ENCODE data around the gene RICTOR. TPM values are rescaled to one million over a fixed set of nuclear protein-coding genes. Genes with fewer than 3 reads are reported as not detected.
A peak's percentile ranks its signal among the peaks of the same experiment; 100 is the strongest.

Gene RICTOR
- total and polyA plus RNA-seq, 2 donors (not counting 3 experiments of a cell fraction or from before 2014, with no cell fraction given) = 9.2 to 38.0 TPM

DNA sequence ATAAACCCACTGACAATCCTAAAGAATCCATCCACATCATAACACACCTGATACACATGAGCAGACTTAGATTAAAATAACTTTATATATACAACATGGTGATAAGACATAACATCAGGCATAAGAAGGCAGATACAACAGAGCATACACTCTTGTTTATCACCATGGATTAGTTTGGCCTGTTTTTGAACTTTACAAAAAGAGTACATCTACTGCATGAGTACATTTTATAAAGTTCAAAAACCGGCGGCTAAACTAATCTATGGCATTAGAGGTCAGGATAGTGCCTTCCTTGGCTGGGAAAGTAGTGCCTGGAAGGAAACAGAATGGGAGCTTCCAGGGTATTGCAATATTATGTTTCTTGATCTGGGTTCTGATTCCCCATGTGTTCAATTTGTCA lies 15.1 kb downstream of the RICTOR start:
- no peaks in the 10 kb centered on the region for H3K9me3 ChIP-seq (replicated peaks; ENCODE audit: control insufficient read depth, insufficient read depth, low read length)
- no peaks in the 10 kb centered on the region for H3K9me1 ChIP-seq (replicated peaks; ENCODE audit: control insufficient read depth, extremely low read depth, insufficient read depth, low read length)
- ChIA-PET POLR2A (no interaction called here), CTCF (interaction anchor here (1.0 kb wide), 1 partner anchor 21 kb away, joined by 4 read pairs; no protein-coding TSS in a partner anchor)
- H3K36me3 ChIP-seq (ENCODE audit: control insufficient read depth in 2 of 2, extremely low read depth in 1 of 2, insufficient read depth in 2 of 2, low read length in 2 of 2) = no peaks in the 10 kb centered on the region
- dilution Hi-C loops (cut with MboI; ENCODE audit: extremely low pct_ligation_motif_present, low sequenced_read_pairs) (no loop called here), intact Hi-C loops (cut with micrococcal nuclease) (no loop called here)
- FAIRE-seq (no peak), DNase-seq (ENCODE audit: low read depth, low spot score) (no peak)
- no peak overlapping the region for H3K27ac ChIP-seq (ENCODE audit: insufficient read depth, low read depth, low read length)
- H3K4me2 ChIP-seq (ENCODE audit: insufficient read depth, low read length) = no peak overlapping the region
- H4K20me1 ChIP-seq (replicated peaks; ENCODE audit: control insufficient read depth, extremely low read depth, insufficient read depth, low read length) = peaks cover 8% of the 10 kb centered on the region
- H3K4me1 ChIP-seq (ENCODE audit: control insufficient read depth, extremely low read depth, insufficient read depth, low read length) = peaks cover 5% of the 10 kb centered on the region
- H3K4me3 ChIP-seq (replicated peaks in 1 of 3; ENCODE audit: insufficient read depth in 1 of 3, low read depth in 1 of 3, low read length in 3 of 3) = no peak overlapping the region
- no peak overlapping the region for H3K9ac ChIP-seq (replicated peaks; ENCODE audit: extremely low read depth, insufficient read depth, low read length)
- peaks cover 63% of the 10 kb centered on the region for H3K79me2 ChIP-seq (ENCODE audit: control insufficient read depth, insufficient read depth, low read length)
- no peaks in the 10 kb centered on the region for H3K27me3 ChIP-seq (ENCODE audit: control insufficient read depth in 2 of 2, insufficient read depth in 2 of 2, low read length in 2 of 2)
- no peak overlapping the region for H2AFZ ChIP-seq (ENCODE audit: low read depth, low read length)
- BruUV-seq (replicated peaks) = no TSS peak
- no peak for TF ChIP-seq POLR2AphosphoS5 (IDR thresholded peaks at IDR 0.05; ENCODE audit: insufficient read depth, low read depth, low read length)
- TF ChIP-seq EZH2 (IDR thresholded peaks at IDR 0.05; ENCODE audit: borderline replicate concordance, low read depth, low read length, severe bottlenecking) = no peak
- TF ChIP-seq, protein P1, sequence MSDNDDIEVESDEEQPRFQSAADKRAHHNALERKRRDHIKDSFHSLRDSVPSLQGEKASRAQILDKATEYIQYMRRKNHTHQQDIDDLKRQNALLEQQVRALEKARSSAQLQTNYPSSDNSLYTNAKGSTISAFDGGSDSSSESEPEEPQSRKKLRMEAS (IDR thresholded peaks at IDR 0.05; ENCODE audit: insufficient read depth, insufficient read length) = no peak

GRCh38 chr5:39058178-39058921 lies 15.8 kb downstream of the RICTOR start:
- dilution Hi-C loops (cut with MboI; ENCODE audit: extremely low pct_ligation_motif_present, low sequenced_read_pairs) = no loop called here
- Histone ChIP-seq H3K27me3 (ENCODE audit: control insufficient read depth in 2 of 2, insufficient read depth in 2 of 2, low read length in 2 of 2) (no peaks in the 10 kb centered on the region), H3K9me3 (replicated peaks; ENCODE audit: control insufficient read depth, insufficient read depth, low read length) (no peaks in the 10 kb centered on the region), H3K4me1 (ENCODE audit: control insufficient read depth, extremely low read depth, insufficient read depth, low read length) (peaks cover 5% of the 10 kb centered on the region), H3K4me3 (replicated peaks in 1 of 3; ENCODE audit: insufficient read depth in 1 of 3, low read depth in 1 of 3, low read length in 3 of 3) (peak overlapping the region in 2 of 3 experiments; percentile 20 to 46), H3K9me1 (replicated peaks; ENCODE audit: control insufficient read depth, extremely low read depth, insufficient read depth, low read length) (no peaks in the 10 kb centered on the region), H3K4me2 (ENCODE audit: insufficient read depth, low read length) (peak overlapping the region; percentile 95), H3K27ac (ENCODE audit: insufficient read depth, low read depth, low read length) (no peak overlapping the region), H3K36me3 (ENCODE audit: control insufficient read depth in 2 of 2, extremely low read depth in 1 of 2, insufficient read depth in 2 of 2, low read length in 2 of 2) (no peaks in the 10 kb centered on the region), H3K9ac (replicated peaks; ENCODE audit: extremely low read depth, insufficient read depth, low read length) (peak overlapping the region; percentile 44), H3K79me2 (ENCODE audit: control insufficient read depth, insufficient read depth, low read length) (peaks cover 61% of the 10 kb centered on the region), H4K20me1 (replicated peaks; ENCODE audit: control insufficient read depth, extremely low read depth, insufficient read depth, low read length) (peaks cover 8% of the 10 kb centered on the region), H2AFZ (ENCODE audit: low read depth, low read length) (no peak overlapping the region)
- ChIA-PET POLR2A (no interaction called here), CTCF (no interaction called here)
- TF ChIP-seq FOS (IDR thresholded peaks at IDR 0.05; ENCODE audit: borderline replicate concordance, insufficient read depth, low read length) = no peak
- TF ChIP-seq, protein P2, sequence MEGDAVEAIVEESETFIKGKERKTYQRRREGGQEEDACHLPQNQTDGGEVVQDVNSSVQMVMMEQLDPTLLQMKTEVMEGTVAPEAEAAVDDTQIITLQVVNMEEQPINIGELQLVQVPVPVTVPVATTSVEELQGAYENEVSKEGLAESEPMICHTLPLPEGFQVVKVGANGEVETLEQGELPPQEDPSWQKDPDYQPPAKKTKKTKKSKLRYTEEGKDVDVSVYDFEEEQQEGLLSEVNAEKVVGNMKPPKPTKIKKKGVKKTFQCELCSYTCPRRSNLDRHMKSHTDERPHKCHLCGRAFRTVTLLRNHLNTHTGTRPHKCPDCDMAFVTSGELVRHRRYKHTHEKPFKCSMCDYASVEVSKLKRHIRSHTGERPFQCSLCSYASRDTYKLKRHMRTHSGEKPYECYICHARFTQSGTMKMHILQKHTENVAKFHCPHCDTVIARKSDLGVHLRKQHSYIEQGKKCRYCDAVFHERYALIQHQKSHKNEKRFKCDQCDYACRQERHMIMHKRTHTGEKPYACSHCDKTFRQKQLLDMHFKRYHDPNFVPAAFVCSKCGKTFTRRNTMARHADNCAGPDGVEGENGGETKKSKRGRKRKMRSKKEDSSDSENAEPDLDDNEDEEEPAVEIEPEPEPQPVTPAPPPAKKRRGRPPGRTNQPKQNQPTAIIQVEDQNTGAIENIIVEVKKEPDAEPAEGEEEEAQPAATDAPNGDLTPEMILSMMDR (IDR thresholded peaks at IDR 0.05; ENCODE audit: extremely low read depth in 1 of 2, insufficient read depth in 1 of 2, low read depth in 1 of 2, low read length in 2 of 2) = no peak
- no peak for TF ChIP-seq JUN (IDR thresholded peaks at IDR 0.05; ENCODE audit: borderline replicate concordance, insufficient read depth, insufficient read length, low read depth)
- TF ChIP-seq EZH2 (IDR thresholded peaks at IDR 0.05; ENCODE audit: borderline replicate concordance, low read depth, low read length, severe bottlenecking) = no peak
- TF ChIP-seq, protein P1 (IDR thresholded peaks at IDR 0.05; ENCODE audit: insufficient read depth, insufficient read length) = no peak
- no peak for TF ChIP-seq POLR2A (IDR thresholded peaks at IDR 0.05; ENCODE audit: low read depth, low read length)
- TF ChIP-seq POLR2AphosphoS5 (IDR thresholded peaks at IDR 0.05; ENCODE audit: insufficient read depth, low read depth, low read length) = no peak
- TF ChIP-seq MYC (IDR thresholded peaks at IDR 0.05; ENCODE audit: low read depth, low read length) = no peak
- no peak for TF ChIP-seq GATA2 (IDR thresholded peaks at IDR 0.05; ENCODE audit: insufficient read depth, insufficient read length, low read depth, low read length)
- FAIRE-seq (no peak), DNase-seq (ENCODE audit: low read depth, low spot score) (peak; percentile 24)
- intact Hi-C loops (cut with micrococcal nuclease) = no loop called here
- no TSS peak for BruUV-seq (replicated peaks)
